HG02970 (cell line): ENCODE data around the gene SBF1.
"Not testable (repeated sequence)": the region's sequence is repeated elsewhere in the genome, so short reads cannot be mapped to it uniquely, and the experiment has no call there.

ENCODE experiments used
- ATAC-seq: cut with Tn5 transposase; IDR thresholded peaks from one replicate; pipeline ENCODE4 v1.9.1; 2021; ENCODE audit warnings: mild to moderate bottlenecking, moderate library complexity, moderate number of reproducible peaks; ENCODE audit not compliant: unreplicated experiment, low FRiP score

SBF1 gene

GRCh38 chr22:50408954-50409353 is 65.9 kb downstream of the SBF1 start:
- ATAC-seq, result not testable (repeated sequence)

GRCh38 chr22:50408311-50408710 is 66.5 kb downstream of the SBF1 start:
- ATAC-seq, result no peak

GRCh38 chr22:50406416-50407170 is 68.2 kb downstream of the SBF1 start:
- ATAC-seq, result no peak

GRCh38 chr22:50403701-50404101 is 71.1 kb downstream of the SBF1 start:
- no peak for ATAC-seq

- no peak for ATAC-seq
Measured at GRCh38 chr22:50401907-50402306, 72.9 kb downstream of the SBF1 start.

- no peak for ATAC-seq
Measured at GRCh38 chr22:50400931-50401330, 73.9 kb downstream of the SBF1 start.

GRCh38 chr22:50400406-50400805 is 74.4 kb downstream of the SBF1 start:
- ATAC-seq, result no peak

GRCh38 chr22:50399751-50400331 is 75.0 kb downstream of the SBF1 start:
- no peak for ATAC-seq

GRCh38 chr22:50398831-50399648 is 75.8 kb downstream of the SBF1 start:
- ATAC-seq, result no peak

GRCh38 chr22:50397371-50398060 is 77.3 kb downstream of the SBF1 start:
- not testable (repeated sequence) for ATAC-seq

GRCh38 chr22:50396751-50397370 is 78.0 kb downstream of the SBF1 start:
- no peak for ATAC-seq
